Cerebellar nuclear complex (tissue), 1 donor: ENCODE data around the gene CNOT6L.

ENCODE experiments used
- DNase-seq, 2 experiments: peaks; one replicate each; lab custom pipeline; 2025; lab: John Stamatoyannopoulos, UW

Gene CNOT6L

GRCh38 chr4:77712675-77713074, 106.5 kb downstream of the CNOT6L start:
- no peak for DNase-seq

- no peak for DNase-seq
These were observed 107.7 kb downstream of the CNOT6L start for GRCh38 chr4:77711469-77711868.

- DNase-seq = no peak
These were observed 108.5 kb downstream of the CNOT6L start for GRCh38 chr4:77710684-77711083.

GRCh38 chr4:77710059-77710458, 109.1 kb downstream of the CNOT6L start:
- DNase-seq = no peak

GRCh38 chr4:77706717-77707116, 112.5 kb downstream of the CNOT6L start:
- no peak for DNase-seq

DNA sequence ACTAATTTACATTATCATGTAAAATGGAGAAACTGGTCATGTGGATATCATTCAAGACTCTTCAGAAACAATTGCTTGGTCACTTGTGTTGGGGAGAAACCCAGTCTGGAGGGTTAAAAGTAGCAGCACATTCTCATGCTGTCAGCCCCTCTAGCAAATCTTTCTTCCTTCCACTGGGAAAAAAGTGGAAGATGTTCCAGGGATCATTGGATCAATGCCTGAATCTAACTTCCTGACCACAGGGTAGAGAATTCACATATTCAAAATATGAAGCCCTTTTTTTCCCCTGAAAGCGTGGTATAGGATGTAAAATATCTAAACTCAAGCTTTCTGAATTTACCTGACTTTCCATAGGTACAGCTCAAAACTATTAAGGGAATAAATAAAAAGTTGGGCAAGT, 115.5 kb downstream of the CNOT6L start:
- DNase-seq = no peak

DNA sequence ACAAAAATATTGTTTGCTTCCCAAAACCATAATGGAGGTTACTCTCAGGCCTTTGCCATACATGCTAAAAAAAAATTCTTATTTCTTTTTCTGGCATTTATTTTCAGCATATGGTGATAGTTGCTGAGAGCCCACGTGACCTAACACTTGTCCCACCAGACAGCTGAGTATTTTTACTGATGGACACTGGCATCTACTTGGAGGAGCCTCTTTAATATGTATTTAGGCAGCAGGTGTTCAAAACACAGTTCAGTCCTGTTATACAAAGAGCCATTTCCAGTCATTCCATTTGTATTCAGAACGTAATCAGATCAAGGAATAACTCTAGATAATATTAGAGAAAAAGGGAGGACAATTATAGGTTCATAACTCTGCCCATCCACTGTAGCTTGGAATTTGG, 118.0 kb downstream of the CNOT6L start:
- no peak for DNase-seq

- no peak for DNase-seq
These were observed 119.4 kb downstream of the CNOT6L start for GRCh38 chr4:77699731-77700210.

- no peak for DNase-seq
These were observed 121.1 kb downstream of the CNOT6L start for GRCh38 chr4:77697860-77698590.

GRCh38 chr4:77695774-77696173, 123.4 kb downstream of the CNOT6L start:
- DNase-seq = no peak

- no peak for DNase-seq
These were observed 126.2 kb downstream of the CNOT6L start for GRCh38 chr4:77692847-77693432.

DNA sequence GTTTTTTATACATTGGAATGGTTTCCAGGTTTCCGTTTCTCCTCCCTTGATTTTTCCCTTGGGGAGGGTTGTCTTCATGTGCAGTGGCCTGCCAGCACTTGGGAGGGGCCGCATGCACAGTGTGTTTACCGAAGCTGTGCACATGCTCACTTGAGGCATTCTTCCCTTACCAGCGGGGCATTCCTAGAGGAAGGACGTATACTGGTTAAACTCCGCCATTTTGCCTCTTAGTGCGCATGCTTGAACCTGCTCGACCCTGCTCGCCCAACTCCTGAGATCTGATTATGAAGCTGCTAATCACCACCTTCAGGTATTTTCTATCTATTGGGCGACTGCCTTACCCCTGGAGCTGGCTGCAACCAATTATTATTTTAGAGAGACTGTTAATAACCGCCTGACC, 137.4 kb downstream of the CNOT6L start:
- no peak for DNase-seq

DNA sequence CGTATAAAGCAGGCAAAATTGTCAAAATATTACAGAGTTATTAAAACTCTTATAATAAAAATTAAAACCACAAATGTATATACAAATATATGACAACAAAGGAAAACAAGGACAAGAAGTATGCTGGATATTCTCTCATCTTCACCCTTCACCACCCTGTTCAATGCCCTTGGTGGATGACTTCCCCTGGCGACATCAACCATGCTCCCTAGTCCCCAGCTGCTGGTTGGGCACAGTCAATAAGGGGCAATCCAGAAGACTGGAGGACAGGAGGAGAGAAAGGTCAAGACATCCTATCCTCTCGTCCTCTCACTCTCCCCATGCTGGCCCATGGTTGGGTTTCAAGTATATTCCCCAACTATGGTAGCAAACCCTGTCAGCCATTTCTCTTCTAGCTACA, 142.3 kb downstream of the CNOT6L start:
- no peak for DNase-seq

DNA sequence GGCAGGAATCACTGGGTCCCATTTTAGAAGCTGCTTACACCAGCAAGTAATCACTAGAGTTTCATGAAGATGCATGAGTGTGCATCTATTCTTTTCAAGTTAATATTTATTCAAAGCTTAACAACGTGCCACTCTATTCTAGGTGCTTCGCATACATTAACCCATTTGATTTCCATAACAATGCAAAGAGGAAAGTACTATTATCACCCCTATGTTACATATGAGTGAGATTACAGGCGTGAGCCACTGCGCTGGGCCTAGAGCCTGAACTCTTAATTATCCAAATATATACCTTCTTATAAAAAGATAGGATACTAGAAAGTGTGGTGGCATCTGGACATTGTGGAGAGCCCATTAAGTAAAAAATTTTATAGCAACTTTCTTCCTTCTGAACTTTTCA, 148.1 kb downstream of the CNOT6L start:
- DNase-seq = no peak

GRCh38 chr4:77669946-77670590, 149.1 kb downstream of the CNOT6L start:
- no peak for DNase-seq

DNA sequence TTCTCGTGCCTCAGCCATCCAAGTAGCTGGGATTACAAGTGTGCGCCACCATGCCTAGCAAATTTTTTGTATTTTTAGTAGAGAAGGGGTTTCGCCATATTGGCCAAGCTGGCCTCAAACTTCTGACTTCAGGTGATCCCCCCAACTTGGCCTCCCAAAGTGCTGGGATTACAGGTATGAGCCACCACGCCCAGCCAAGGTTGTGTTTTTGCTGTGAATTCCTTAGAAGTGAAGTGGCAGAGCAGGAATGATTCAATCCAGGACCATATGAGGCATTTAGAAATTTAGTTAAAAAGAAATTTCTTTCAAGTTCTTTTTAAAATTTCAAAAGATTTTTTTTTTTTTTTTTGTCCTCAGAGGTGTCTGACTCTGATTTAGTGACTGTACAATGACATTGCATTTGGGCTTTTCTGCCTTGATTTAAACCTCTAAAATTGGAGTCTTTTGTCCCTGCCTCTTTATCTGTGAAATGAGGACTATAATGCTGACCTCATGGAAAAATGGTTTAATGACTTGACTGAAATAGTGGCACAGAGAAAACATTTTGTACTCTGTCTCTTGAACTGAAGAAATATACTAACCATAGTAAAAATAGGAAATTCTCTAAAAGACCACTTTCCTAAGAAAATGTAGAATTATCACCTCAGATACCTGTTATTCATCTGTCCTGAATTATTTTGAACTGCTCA, 153.6 kb downstream of the CNOT6L start:
- no peak for DNase-seq
